IMR-90 (cell line): Measurements from ENCODE around the gene IQCC. TPM values are rescaled to one million over a fixed set of nuclear protein-coding genes. Genes with fewer than 3 reads are reported as not detected.

Source experiments
- ATAC-seq: fragments of 200-7000 bp; cut with Tn5 transposase; 2 replicates; pipeline ENCODE4 v1.9.1; 2020; ENCODE audit warnings: low read depth, mild to moderate bottlenecking, moderate library complexity
- BruUV-seq: library from RNA; stranded (reverse); fragments of 400-500 nt; replicated peaks from 2 replicates; lab custom pipeline; 2021; lab: Mats Ljungman, UMichigan
- CTCF ChIA-PET: fragments of 300-600 bp; formaldehyde crosslinking; extraction: SDS; loops from one replicate; lab custom pipeline; 2021; ENCODE audit warnings: antibody characterized with exemption; lab: Yijun Ruan, JAX
- POLR2A ChIA-PET: fragments of 300-600 bp; sonication (Branson Sonifier 250); formaldehyde crosslinking; loops from one replicate; lab custom pipeline; 2022; ENCODE audit warnings: antibody characterized with exemption; ENCODE audit not compliant: unreplicated experiment; lab: Charles Lee
- DNase-seq: peaks from one replicate; pipeline ENCODE4 v3.0.0; 2013
- H2AFZ ChIP-seq: replicated peaks from 2 replicates; pipeline ENCODE3; 2013; ENCODE audit warnings: low read length, mild to moderate bottlenecking; ENCODE audit not compliant: poor library complexity
- H2AK5ac ChIP-seq: 2 replicates; pipeline ENCODE4 v1.6.1; 2013; ENCODE audit warnings: low read depth, low read length, inconsistent platforms
- H2AK9ac ChIP-seq: replicated peaks from 2 replicates; pipeline ENCODE3; 2013; ENCODE audit warnings: mild to moderate bottlenecking, low read depth, low read length, moderate library complexity; ENCODE audit not compliant: poor library complexity
- H2BK120ac ChIP-seq: 2 replicates; pipeline ENCODE4 v1.6.1; 2013; ENCODE audit warnings: low read depth, low read length, inconsistent platforms
- H2BK15ac ChIP-seq: 3 replicates; pipeline ENCODE4 v1.6.1; 2013; ENCODE audit warnings: low read depth, low read length, inconsistent platforms
- H2BK20ac ChIP-seq: 2 replicates; pipeline ENCODE4 v1.6.1; 2013; ENCODE audit warnings: low read depth, mild to moderate bottlenecking, inconsistent platforms, low read length, moderate library complexity
- H2BK5ac ChIP-seq: 2 replicates; pipeline ENCODE4 v1.6.1; 2013; ENCODE audit warnings: mild to moderate bottlenecking, low read depth, low read length, inconsistent platforms; ENCODE audit not compliant: poor library complexity, severe bottlenecking
- H3K14ac ChIP-seq: replicated peaks from 2 replicates; pipeline ENCODE4 v1.6.1; 2013; ENCODE audit warnings: low read depth, low read length, inconsistent platforms
- H3K18ac ChIP-seq: 2 replicates; pipeline ENCODE4 v1.6.1; 2013; ENCODE audit warnings: low read depth, low read length, control low read depth
- H3K23ac ChIP-seq: 2 replicates; pipeline ENCODE4 v1.6.1; 2013; ENCODE audit warnings: low read depth, low read length, inconsistent platforms
- H3K27ac ChIP-seq: 2 replicates; pipeline ENCODE4 v1.5.1; 2013; ENCODE audit warnings: mild to moderate bottlenecking, control low read depth, low read length; ENCODE audit not compliant: insufficient read depth
- H3K27me3 ChIP-seq: 2 replicates; pipeline ENCODE4 v1.6.1; 2013; ENCODE audit warnings: low read length; ENCODE audit not compliant: control insufficient read depth, insufficient read depth
- H3K36me3 ChIP-seq: 2 replicates; pipeline ENCODE4 v1.6.1; 2013; ENCODE audit warnings: low read length, mixed read lengths; ENCODE audit not compliant: control insufficient read depth, insufficient read depth
- H3K4ac ChIP-seq: 2 replicates; pipeline ENCODE4 v1.6.1; 2013; ENCODE audit warnings: low read depth, low read length, inconsistent platforms
- H3K4me1 ChIP-seq: 2 replicates; pipeline ENCODE4 v1.6.1; 2013; ENCODE audit warnings: low read length, mixed read lengths; ENCODE audit not compliant: control insufficient read depth, insufficient read depth
- H3K4me2 ChIP-seq: 2 replicates; pipeline ENCODE4 v1.6.1; 2013; ENCODE audit warnings: low read depth, mild to moderate bottlenecking, control low read depth, low read length, moderate library complexity
- H3K4me3 ChIP-seq: 2 replicates; pipeline ENCODE4 v1.5.1; 2013; ENCODE audit warnings: low read depth, mild to moderate bottlenecking, control low read depth, low read length, moderate library complexity; ENCODE audit not compliant: insufficient read depth
- H3K56ac ChIP-seq: 2 replicates; pipeline ENCODE4 v1.6.1; 2013; ENCODE audit warnings: low read length, inconsistent platforms; ENCODE audit not compliant: insufficient read depth; ENCODE audit errors: extremely low read depth
- H3K79me1 ChIP-seq, 2 experiments: 2 replicates each; pipeline ENCODE4 v1.6.1; 2013; ENCODE audit warnings: low read length in 2 of 2, inconsistent platforms in 1 of 2, low read depth in 1 of 2
- H3K9ac ChIP-seq: 2 replicates; pipeline ENCODE4 v1.6.1; 2013; ENCODE audit warnings: low read depth, low read length, control low read depth
- H3K9me1 ChIP-seq: 2 replicates; pipeline ENCODE4 v1.6.1; 2013; ENCODE audit warnings: low read length, inconsistent platforms; ENCODE audit not compliant: insufficient read depth
- H3K9me3 ChIP-seq: 2 replicates; pipeline ENCODE4 v1.6.1; 2013; ENCODE audit warnings: low read length; ENCODE audit not compliant: control insufficient read depth, insufficient read depth
- H4K20me1 ChIP-seq: 2 replicates; pipeline ENCODE4 v1.6.1; 2013; ENCODE audit warnings: low read length, inconsistent platforms; ENCODE audit not compliant: insufficient read depth
- H4K5ac ChIP-seq: 2 replicates; pipeline ENCODE4 v1.6.1; 2013; ENCODE audit warnings: mild to moderate bottlenecking, low read depth, low read length, control low read depth
- H4K8ac ChIP-seq, 2 experiments: 2 replicates each; pipeline ENCODE4 v1.6.1; 2013; ENCODE audit warnings: low read depth in 2 of 2, low read length in 2 of 2, control low read depth in 1 of 2, inconsistent platforms in 1 of 2
- H4K91ac ChIP-seq: 2 replicates; pipeline ENCODE4 v1.6.1; 2013; ENCODE audit warnings: low read depth, low read length, inconsistent platforms; ENCODE audit not compliant: insufficient read depth
- MAFK ChIP-seq: IDR thresholded peaks from 2 replicates; pipeline ENCODE4 v1.6.1; 2012; ENCODE audit warnings: low read depth, low read length, improper control_type of control experiment
- MXI1 ChIP-seq: IDR thresholded peaks from 2 replicates; pipeline ENCODE4 v1.6.1; 2012; ENCODE audit warnings: low read depth, mild to moderate bottlenecking, low read length, moderate library complexity, borderline replicate concordance
- RFX5 ChIP-seq: IDR thresholded peaks from 2 replicates; pipeline ENCODE4 v1.8.0; 2012; ENCODE audit warnings: low read depth, mild to moderate bottlenecking, low read length, moderate library complexity
- WGBS, 2 experiments: methylation state at CpG; one replicate each; pipeline versions ENCODE4 v1.1.5 to v1.1.7; 2013; ENCODE audit warnings: missing lambda C conversion rate in 2 of 2; ENCODE audit not compliant: insufficient read length in 1 of 2; ENCODE audit errors: extremely low coverage in 2 of 2; 5-methylcytosine and 5-hydroxymethylcytosine counted together
- dilution Hi-C: fragments of 300-500 bp; cut with HindIII; formaldehyde crosslinking; loops from one replicate; pipeline ENCODE4 v1.14.3; 2018; ENCODE audit warnings: low sequenced_read_pairs; ENCODE audit not compliant: unreplicated experiment
- in situ Hi-C: fragments of 300-500 bp; cut with MboI; formaldehyde crosslinking; loops from 3 replicates; pipeline ENCODE4 v1.14.3; 2019; ENCODE audit warnings: low sequenced_read_pairs, inconsistent platforms, mixed read lengths
- intact Hi-C: fragments of 100-400 bp; cut with micrococcal nuclease; formaldehyde crosslinking; loops from 2 replicates; pipeline ENCODE4 v1.10.0; 2022
- polyA plus RNA-seq, 3 experiments: library from polyadenylated mRNA; depleted of rRNA; stranded (reverse); fragments of >200 nt; gene quantifications; 2 replicates each; pipeline ENCODE4 v1.2.3, GENCODE V29; 2012; ENCODE audit warnings: low replicate concordance in 1 of 3
- total RNA-seq: library from RNA; depleted of rRNA; stranded (reverse); fragments of >200 nt; gene quantifications from 2 replicates; pipeline ENCODE4 v1.2.3, GENCODE V29; 2012
- TF ChIP-seq, protein P1 (sequence below): fragments of 150-350 bp; IDR thresholded peaks from 2 replicates; pipeline ENCODE4 v1.6.1; 2016; ENCODE audit warnings: low read depth, mild to moderate bottlenecking, low read length, moderate library complexity, borderline replicate concordance

IQCC gene
- total and polyA plus RNA-seq, 2 of the 4 experiments (the other 2 are of a cell fraction): 1.6 to 2.2 TPM

DNA sequence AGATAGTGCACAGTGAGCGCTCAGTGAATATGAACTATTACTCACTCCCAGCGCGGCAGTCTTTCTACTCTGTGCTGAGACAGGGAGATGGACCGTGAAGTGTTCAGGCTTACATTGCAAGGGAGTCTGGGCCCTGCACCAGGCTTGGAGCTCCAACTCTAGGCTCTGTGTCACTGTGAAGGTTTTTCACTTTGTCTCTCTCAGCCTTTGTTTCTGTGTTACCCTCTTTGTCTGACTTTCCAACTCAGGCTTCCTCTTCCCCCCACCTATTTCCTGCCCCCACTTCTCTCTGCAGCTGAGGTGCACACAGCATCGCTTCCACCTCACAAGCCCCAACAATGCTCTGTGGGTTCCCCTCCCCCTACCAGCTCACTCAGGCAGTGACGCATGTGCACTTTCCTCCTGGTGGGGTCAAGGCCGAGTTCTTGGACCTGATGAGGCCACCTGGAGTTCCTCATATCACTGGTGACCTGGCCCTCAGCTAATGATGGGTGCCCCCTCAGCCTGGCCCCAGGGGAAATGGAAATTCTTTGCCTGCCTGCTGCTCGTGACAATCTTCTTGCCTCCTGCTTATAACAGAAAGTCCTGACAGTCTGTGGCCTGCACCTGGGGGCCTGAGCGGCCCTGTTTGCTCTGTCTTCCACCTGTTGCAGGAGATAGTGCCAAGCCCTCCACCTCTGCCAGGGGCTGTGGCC lies 44.5 kb downstream of the IQCC start (continued):
- no peak for TF ChIP-seq MXI1

- POLR2A ChIA-PET: interaction anchor here (0.7 kb wide), 1 partner anchor 12 kb away, joined by 12 read pairs; no protein-coding TSS in a partner anchor
- 84% methylated on average over 16 of the region's 25 CpGs; no CpG with 5 or more reads in 1 of the 2 experiments for WGBS, 2 experiments
- H3K4ac ChIP-seq: no peak within 1 kb of the TSS
- no peak within 1 kb of the TSS for H3K18ac ChIP-seq
- no peak within 1 kb of the TSS for H3K4me2 ChIP-seq
- H4K8ac ChIP-seq: no peak within 1 kb of the TSS
- H2AK9ac ChIP-seq: peak within 1 kb of the TSS; percentile 84
- no TSS peak for BruUV-seq
- H4K5ac ChIP-seq: no peak within 1 kb of the TSS
- no peak within 1 kb of the TSS for H3K27ac ChIP-seq
- DNase-seq: no peak
- no peak within 1 kb of the TSS for H2BK5ac ChIP-seq
- H3K23ac ChIP-seq: no peak within 1 kb of the TSS
- no peaks in the 10 kb centered on the region for H3K9me3 ChIP-seq
- peak within 1 kb of the TSS; percentile 73 for H2AK5ac ChIP-seq
- no peak within 1 kb of the TSS for H3K4me3 ChIP-seq
- no peak for ATAC-seq
- peaks cover 8% of the 10 kb centered on the region for H3K9me1 ChIP-seq
- dilution Hi-C loops (no loop called here), intact Hi-C loops (no loop called here), in situ Hi-C loops (no loop called here)
- H4K91ac ChIP-seq: no peak within 1 kb of the TSS
- H3K14ac ChIP-seq: no peak within 1 kb of the TSS
- TF ChIP-seq RFX5: no peak
- TF ChIP-seq, protein P1, sequence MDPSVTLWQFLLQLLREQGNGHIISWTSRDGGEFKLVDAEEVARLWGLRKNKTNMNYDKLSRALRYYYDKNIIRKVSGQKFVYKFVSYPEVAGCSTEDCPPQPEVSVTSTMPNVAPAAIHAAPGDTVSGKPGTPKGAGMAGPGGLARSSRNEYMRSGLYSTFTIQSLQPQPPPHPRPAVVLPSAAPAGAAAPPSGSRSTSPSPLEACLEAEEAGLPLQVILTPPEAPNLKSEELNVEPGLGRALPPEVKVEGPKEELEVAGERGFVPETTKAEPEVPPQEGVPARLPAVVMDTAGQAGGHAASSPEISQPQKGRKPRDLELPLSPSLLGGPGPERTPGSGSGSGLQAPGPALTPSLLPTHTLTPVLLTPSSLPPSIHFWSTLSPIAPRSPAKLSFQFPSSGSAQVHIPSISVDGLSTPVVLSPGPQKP: no peak
- TF ChIP-seq MAFK: no peak
- H3K56ac ChIP-seq: no peak within 1 kb of the TSS
- no peaks in the 10 kb centered on the region for H3K36me3 ChIP-seq
- H3K27me3 ChIP-seq: peaks cover 2% of the 10 kb centered on the region; the same call in 1 of the 2 replicates
- no peak within 1 kb of the TSS for H2BK15ac ChIP-seq
- CTCF ChIA-PET: no interaction called here
- H3K9ac ChIP-seq: no peak within 1 kb of the TSS
- peaks cover 16% of the 10 kb centered on the region for H3K4me1 ChIP-seq
- no peak within 1 kb of the TSS for H2BK120ac ChIP-seq
- 0 out of 4 replicates have a peak, but pooled peaks cover 0 to 3% of the 10 kb centered on the region in 2 experiments for H3K79me1 ChIP-seq
- H4K20me1 ChIP-seq: no peaks in the 10 kb centered on the region
- H2AFZ ChIP-seq: peak within 1 kb of the TSS; percentile 41
- H2BK20ac ChIP-seq: peak within 1 kb of the TSS; percentile 43; the same call in 1 of the 2 replicates
These were observed 45.6 kb downstream of the IQCC start, which contains the start of gene LCK for GRCh38 chr1:32250893-32251716. Gene LCK (plus strand): TSS chr1:32251265. CDS start chr1:32274330, 23,065 bp downstream.
